SK-N-SH treated with all-trans-retinoic acid at 6 μM for 48 hours (cell line): Measurements from ENCODE around the gene KLF11.

Experiments
- ATAC-seq: fragments of 200-7000 bp; cut with Tn5 transposase; 3 replicates; pipeline ENCODE4 v1.9.1; 2020; ENCODE audit warnings: mild to moderate bottlenecking, moderate library complexity
- ARNTL ChIP-seq: fragments of 450-650 bp; formaldehyde crosslinking; IDR thresholded peaks from 2 replicates; pipeline ENCODE4 v1.5.0; 2020; ENCODE audit warnings: low read depth, mild to moderate bottlenecking, moderate library complexity, borderline replicate concordance
- BACH2 ChIP-seq: fragments of 250-450 bp; sonication (Bioruptor Pico); IDR thresholded peaks from 2 replicates; pipeline ENCODE4 v1.9.0; 2021; ENCODE audit warnings: mild to moderate bottlenecking, borderline replicate concordance
- CREB5 ChIP-seq: fragments of 250-450 bp; sonication (Bioruptor Pico); IDR thresholded peaks from 2 replicates; pipeline ENCODE4 v1.5.1; 2020; ENCODE audit warnings: low read depth, mild to moderate bottlenecking, moderate library complexity
- CSDC2 ChIP-seq: fragments of 250-450 bp; sonication (Bioruptor Pico); IDR thresholded peaks from 2 replicates; pipeline ENCODE4 v1.5.0; 2020; ENCODE audit warnings: mild to moderate bottlenecking, moderate library complexity
- CSRNP3 ChIP-seq: fragments of 250-450 bp; sonication (Bioruptor Pico); IDR thresholded peaks from 2 replicates; pipeline ENCODE4 v1.5.1; 2021; ENCODE audit warnings: mild to moderate bottlenecking, moderate library complexity
- ISL1 ChIP-seq: fragments of 250-450 bp; sonication (Bioruptor Pico); IDR thresholded peaks from 2 replicates; pipeline ENCODE4 v2.1.2; 2022; ENCODE audit warnings: mild to moderate bottlenecking, moderate library complexity
- OSR1 ChIP-seq: fragments of 250-450 bp; sonication (Bioruptor Pico); IDR thresholded peaks from 2 replicates; pipeline ENCODE4 v1.8.0; 2022; ENCODE audit warnings: moderate library complexity, mild to moderate bottlenecking, inconsistent platforms
- PATZ1 ChIP-seq: fragments of 250-450 bp; sonication (Bioruptor Pico); IDR thresholded peaks from 2 replicates; pipeline ENCODE4 v1.8.0; 2020; ENCODE audit warnings: mild to moderate bottlenecking, moderate library complexity, borderline replicate concordance
- POU6F1 ChIP-seq: fragments of 250-450 bp; sonication (Bioruptor Pico); IDR thresholded peaks from 2 replicates; pipeline ENCODE4 v1.8.0; 2021; ENCODE audit warnings: low read depth, mild to moderate bottlenecking, moderate library complexity, borderline replicate concordance
- PPARA ChIP-seq: fragments of 250-450 bp; sonication (Bioruptor Pico); IDR thresholded peaks from 2 replicates; pipeline ENCODE4 v1.5.0; 2020; ENCODE audit warnings: mild to moderate bottlenecking, borderline replicate concordance
- RARB ChIP-seq: fragments of 250-450 bp; sonication (Bioruptor Pico); IDR thresholded peaks from 2 replicates; pipeline ENCODE4 v1.8.0; 2021; ENCODE audit warnings: mild to moderate bottlenecking, moderate library complexity
- SNAI2 ChIP-seq: fragments of 250-450 bp; sonication (Bioruptor Pico); IDR thresholded peaks from 2 replicates; pipeline ENCODE4 v1.5.0; 2020; ENCODE audit warnings: mild to moderate bottlenecking, moderate library complexity
- TOX ChIP-seq: fragments of 250-450 bp; sonication (Bioruptor Pico); IDR thresholded peaks from 2 replicates; pipeline ENCODE4 v1.8.0; 2021; ENCODE audit warnings: mild to moderate bottlenecking, moderate library complexity, borderline replicate concordance
- TSHZ2 ChIP-seq: fragments of 250-450 bp; sonication (Bioruptor Pico); IDR thresholded peaks from 2 replicates; pipeline ENCODE4 v1.5.0; 2020; ENCODE audit warnings: mild to moderate bottlenecking, moderate library complexity
- ZC3H10 ChIP-seq: fragments of 250-450 bp; sonication (Bioruptor Pico); IDR thresholded peaks from 2 replicates; pipeline ENCODE4 v1.5.1; 2021; ENCODE audit warnings: mild to moderate bottlenecking, moderate library complexity
- ZFP3 ChIP-seq: fragments of 250-450 bp; sonication (Bioruptor Pico); IDR thresholded peaks from 2 replicates; pipeline ENCODE4 v1.5.0; 2020; ENCODE audit warnings: mild to moderate bottlenecking, moderate library complexity
- ZFP30 ChIP-seq: fragments of 450-650 bp; formaldehyde crosslinking; IDR thresholded peaks from 2 replicates; pipeline ENCODE4 v1.5.0; 2022; ENCODE audit warnings: mild to moderate bottlenecking, moderate library complexity
- ZNF565 ChIP-seq: fragments of 450-650 bp; formaldehyde crosslinking; conservative IDR thresholded peaks from 2 replicates; pipeline ENCODE4 v1.5.0; 2020; ENCODE audit warnings: low read depth, mild to moderate bottlenecking, moderate library complexity
- ZNF70 ChIP-seq: fragments of 450-650 bp; formaldehyde crosslinking; IDR thresholded peaks from 2 replicates; pipeline ENCODE4 v1.5.0; 2020; ENCODE audit warnings: mild to moderate bottlenecking, moderate library complexity
- ZNF8 ChIP-seq: fragments of 450-650 bp; formaldehyde crosslinking; IDR thresholded peaks from 2 replicates; pipeline ENCODE4 v1.5.0; 2020; ENCODE audit warnings: mild to moderate bottlenecking, moderate library complexity

The KLF11 gene

GRCh38 chr2:10063566-10063965 lies 20.2 kb downstream of the KLF11 start (continued):
- TF ChIP-seq CREB5 (no peak), ZNF70 (CRISPR knock-in tag) (no peak), RARB (CRISPR knock-in tag) (no peak), ZNF8 (CRISPR knock-in tag) (no peak)
- TF ChIP-seq, all 23 proteins: peak for 0

- no peak for ATAC-seq
Observed at GRCh38 chr2:10064932-10065772, 21.8 kb downstream of the KLF11 start.

GRCh38 chr2:10065773-10066055 lies 22.4 kb downstream of the KLF11 start:
- ATAC-seq = no peak
- TF ChIP-seq ZFP3 (no peak), BACH2 (no peak), SNAI2 (CRISPR knock-in tag) (no peak), POU6F1 (CRISPR knock-in tag) (no peak), PATZ1 (CRISPR knock-in tag) (no peak), ZNF565 (CRISPR knock-in tag) (no peak), CREB5 (no peak), CSRNP3 (CRISPR knock-in tag) (no peak)

More at GRCh38 chr2:10064932-10065772, 21.8 kb downstream of the KLF11 start:
- TF ChIP-seq SNAI2 (CRISPR knock-in tag) (no peak), ZC3H10 (CRISPR knock-in tag) (no peak), ARNTL (no peak), CSDC2 (CRISPR knock-in tag) (no peak), ZFP30 (no peak), OSR1 (CRISPR knock-in tag) (no peak), TSHZ2 (CRISPR knock-in tag) (no peak), BACH2 (no peak), POU6F1 (CRISPR knock-in tag) (no peak), TOX (CRISPR knock-in tag) (no peak), ISL1 (CRISPR knock-in tag) (no peak), PPARA (CRISPR knock-in tag) (no peak)
- TF ChIP-seq, all 23 proteins: peak for 0
